HepG2 (cell line): Measurements from ENCODE around the gene GLDN. TPM values are rescaled to one million over a fixed set of nuclear protein-coding genes. Genes with fewer than 3 reads are reported as not detected.

ENCODE experiments used
- FOXA1 ChIP-seq, 2 experiments: fragments of 450-650 bp in 1 of 2; sonication (generic) in 1 of 2; formaldehyde crosslinking in 1 of 2; IDR thresholded peaks; 2 replicates each; pipeline versions ENCODE4 v1.4.0 to v1.6.1; 2016 to 2020; ENCODE audit warnings: missing genetic modification reagents in 1 of 2
- HNF4A ChIP-seq: sonication (generic); formaldehyde crosslinking; IDR thresholded peaks from 2 replicates; pipeline ENCODE4 v1.4.0; 2020; ENCODE audit warnings: missing genetic modification reagents
- KDM3A ChIP-seq: IDR thresholded peaks from 2 replicates; pipeline ENCODE4 v1.6.1; 2018; ENCODE audit warnings: low read depth, missing compliant biosample characterization
- KDM5A ChIP-seq: fragments of 200-600 bp; sonication (generic); IDR thresholded peaks from 2 replicates; pipeline ENCODE4 v1.7.0; 2018; ENCODE audit warnings: antibody characterized with exemption, mild to moderate bottlenecking, low read length, borderline replicate concordance
- MTA1 ChIP-seq: sonication (generic); formaldehyde crosslinking; IDR thresholded peaks from 2 replicates; pipeline ENCODE4 v1.4.0; 2020; ENCODE audit warnings: missing genetic modification reagents, mild to moderate bottlenecking, borderline replicate concordance
- MYPOP ChIP-seq: sonication (generic); formaldehyde crosslinking; IDR thresholded peaks from 2 replicates; pipeline ENCODE4 v1.8.1; 2023; ENCODE audit warnings: mild to moderate bottlenecking, moderate library complexity, missing genetic modification reagents
- NRL ChIP-seq: sonication (generic); formaldehyde crosslinking; IDR thresholded peaks from 2 replicates; pipeline ENCODE4 v1.5.0; 2020; ENCODE audit warnings: missing genetic modification reagents, mild to moderate bottlenecking, moderate library complexity, borderline replicate concordance
- SAFB2 ChIP-seq: sonication (generic); formaldehyde crosslinking; IDR thresholded peaks from 2 replicates; pipeline ENCODE4 v1.5.1; 2020; ENCODE audit warnings: missing genetic modification reagents, low read depth, mild to moderate bottlenecking, borderline replicate concordance
- TAF1 ChIP-seq: sonication (generic); formaldehyde crosslinking; IDR thresholded peaks from 2 replicates; pipeline ENCODE4 v1.4.0; 2020; ENCODE audit warnings: missing genetic modification reagents
- TAF15 ChIP-seq: fragments of 200-400 bp; formaldehyde crosslinking; IDR thresholded peaks from one replicate; pipeline ENCODE4 v1.6.1; 2018; ENCODE audit warnings: mild to moderate bottlenecking, low read depth, low read length; ENCODE audit not compliant: poor library complexity, severe bottlenecking
- TRIM22 ChIP-seq: fragments of 450-650 bp; IDR thresholded peaks from 2 replicates; pipeline ENCODE4 v1.6.1; 2017
- ZBED4 ChIP-seq: sonication (generic); formaldehyde crosslinking; IDR thresholded peaks from 2 replicates; pipeline ENCODE4 v1.4.0; 2020; ENCODE audit warnings: missing genetic modification reagents, borderline replicate concordance
- ZNF121 ChIP-seq: sonication (generic); formaldehyde crosslinking; IDR thresholded peaks from 2 replicates; pipeline ENCODE4 v1.5.0; 2020; ENCODE audit warnings: mild to moderate bottlenecking, missing genetic modification reagents
- ZNF253 ChIP-seq: sonication (generic); formaldehyde crosslinking; IDR thresholded peaks from 2 replicates; pipeline ENCODE4 v1.8.0; 2022; ENCODE audit warnings: mild to moderate bottlenecking, missing genetic modification reagents, borderline replicate concordance
- ZNF326 ChIP-seq: sonication (generic); formaldehyde crosslinking; IDR thresholded peaks from 2 replicates; pipeline ENCODE4 v1.4.0; 2020; ENCODE audit warnings: missing genetic modification reagents, borderline replicate concordance
- ZNF556 ChIP-seq: sonication (generic); formaldehyde crosslinking; IDR thresholded peaks from 2 replicates; pipeline ENCODE4 v1.4.0; 2020; ENCODE audit warnings: mild to moderate bottlenecking, missing genetic modification reagents, borderline replicate concordance
- ZNF557 ChIP-seq: sonication (generic); formaldehyde crosslinking; IDR thresholded peaks from 2 replicates; pipeline ENCODE4 v1.4.0; 2020; ENCODE audit warnings: missing genetic modification reagents
- ZNF616 ChIP-seq: sonication (generic); formaldehyde crosslinking; IDR thresholded peaks from 2 replicates; pipeline ENCODE4 v1.5.0; 2020; ENCODE audit warnings: low read depth, mild to moderate bottlenecking, missing genetic modification reagents
- ZSCAN9 ChIP-seq: IDR thresholded peaks from 2 replicates; pipeline ENCODE4 v1.6.1; 2016; ENCODE audit warnings: borderline replicate concordance
- polyA plus RNA-seq, 8 experiments: library from polyadenylated mRNA; depleted of rRNA in 3 of 8; stranded (reverse) in 7 of 8; unstranded in 1 of 8; fragments of >200 nt; fragmentation: Illumina TruSeq in 4 of 8; extraction: Trizol in 4 of 8; gene quantifications; 2 replicates each; pipeline versions ENCODE4 v1.2.1 to v1.2.3, GENCODE V29; 2011 to 2016; ENCODE audit warnings: low read depth in 4 of 8, missing spikeins in 1 of 8, mixed read lengths in 1 of 8; ENCODE audit not compliant: insufficient read depth in 1 of 8
- total RNA-seq, 5 experiments: library from RNA; depleted of rRNA; stranded (reverse); fragments of >200 nt; fragmentation: Illumina TruSeq; extraction: Trizol; gene quantifications; 2 replicates each; pipeline ENCODE4 v1.2.3, GENCODE V29; 2016; ENCODE audit warnings: low read depth in 1 of 5
- TF ChIP-seq, protein P1 (sequence below): IDR thresholded peaks from 2 replicates; pipeline ENCODE4 v1.6.1; 2016; ENCODE audit warnings: mild to moderate bottlenecking

GLDN gene
- total and polyA plus RNA-seq, 2 of the 13 experiments (the other 11 are each of a cell fraction or from before 2014, with no cell fraction given), result 0.86 to 1.0 TPM

- TF ChIP-seq TAF1 (CRISPR knock-in tag) (no peak), TAF15 (no peak), ZBED4 (peak; percentile 44; the same call in 1 of the 2 replicates), ZNF616 (CRISPR knock-in tag) (no peak), MYPOP (CRISPR knock-in tag) (no peak), TRIM22 (no peak), KDM5A (no peak; the same call in 1 of the 2 replicates), FOXA1 (IDR thresholded peaks at IDR 0.05) (peak; percentile 37; the same call in 1 of the 2 replicates), FOXA1 (CRISPR knock-in tag; IDR thresholded peaks at IDR 0.05) (peak; percentile 88), ZNF557 (CRISPR knock-in tag) (no peak), ZSCAN9 (CRISPR knock-in tag) (peak; percentile 69; the same call in 1 of the 2 replicates), KDM3A (CRISPR knock-in tag) (peak; percentile 45; the same call in 1 of the 2 replicates), MTA1 (CRISPR knock-in tag) (no peak), ZNF121 (CRISPR knock-in tag) (no peak), SAFB2 (CRISPR knock-in tag) (no peak), ZNF326 (CRISPR knock-in tag) (no peak), ZNF556 (CRISPR knock-in tag) (no peak), NRL (CRISPR knock-in tag) (no peak), HNF4A (CRISPR knock-in tag) (peak; percentile 81), ZNF253 (CRISPR knock-in tag) (no peak)
- TF ChIP-seq, protein P1, sequence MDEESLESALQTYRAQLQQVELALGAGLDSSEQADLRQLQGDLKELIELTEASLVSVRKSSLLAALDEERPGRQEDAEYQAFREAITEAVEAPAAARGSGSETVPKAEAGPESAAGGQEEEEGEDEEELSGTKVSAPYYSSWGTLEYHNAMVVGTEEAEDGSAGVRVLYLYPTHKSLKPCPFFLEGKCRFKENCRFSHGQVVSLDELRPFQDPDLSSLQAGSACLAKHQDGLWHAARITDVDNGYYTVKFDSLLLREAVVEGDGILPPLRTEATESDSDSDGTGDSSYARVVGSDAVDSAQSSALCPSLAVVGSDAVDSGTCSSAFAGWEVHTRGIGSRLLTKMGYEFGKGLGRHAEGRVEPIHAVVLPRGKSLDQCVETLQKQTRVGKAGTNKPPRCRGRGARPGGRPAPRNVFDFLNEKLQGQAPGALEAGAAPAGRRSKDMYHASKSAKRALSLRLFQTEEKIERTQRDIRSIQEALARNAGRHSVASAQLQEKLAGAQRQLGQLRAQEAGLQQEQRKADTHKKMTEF, result peak; percentile 49; the same call in 1 of the 2 replicates
These were observed 29.0 kb upstream of the GLDN start (continued) for GRCh38 chr15:51312166-51313073.
